Heart right ventricle (tissue), 16 donors: ENCODE data around the gene STX16. TPM values are rescaled to one million over a fixed set of nuclear protein-coding genes. Genes with fewer than 3 reads are reported as not detected.

ENCODE experiments used
- ATAC-seq, 8 donors: fragments of 200-7000 bp; cut with Tn5 transposase; one replicate each; pipeline ENCODE4 v1.9.1; 2020; ENCODE audit warnings: mild to moderate bottlenecking in 8 of 8, moderate library complexity in 8 of 8, moderate number of reproducible peaks in 1 of 8
- DNase-seq, 2 donors: peaks; one replicate each; pipeline ENCODE4 v3.0.0-alpha.2; 2020
- H3K27ac ChIP-seq, 10 donors: fragments of 200-600 bp; sonication (generic) in 2 of 10; one replicate each; pipeline versions ENCODE4 v1.5.0 to v1.8.0; 2020 to 2022; ENCODE audit warnings: mild to moderate bottlenecking in 3 of 10
- H3K27me3 ChIP-seq, 7 donors: fragments of 200-600 bp; one replicate each; pipeline ENCODE4 v1.8.0; 2021 to 2022; ENCODE audit warnings: mild to moderate bottlenecking in 2 of 7
- H3K36me3 ChIP-seq, 9 donors: fragments of 200-600 bp; sonication (generic) in 1 of 9; one replicate each; pipeline versions ENCODE4 v1.5.0 to v1.8.0; 2020 to 2022; ENCODE audit warnings: mild to moderate bottlenecking in 2 of 9
- H3K4me1 ChIP-seq, 9 donors: fragments of 200-600 bp; sonication (generic) in 1 of 9; one replicate each; pipeline versions ENCODE4 v1.5.0 to v1.8.0; 2020 to 2022; ENCODE audit warnings: mild to moderate bottlenecking in 4 of 9
- H3K4me3 ChIP-seq, 10 donors: fragments of 200-600 bp; sonication (generic) in 2 of 10; one replicate each; pipeline versions ENCODE4 v1.5.0 to v1.8.0; 2020 to 2022; ENCODE audit warnings: mild to moderate bottlenecking in 7 of 10, moderate library complexity in 2 of 10
- H3K9me3 ChIP-seq, 11 donors: fragments of 200-600 bp in 10 of 11; sonication (generic) in 2 of 11; one replicate each; pipeline versions ENCODE4 v1.5.0 to v1.8.0; 2013 to 2022; ENCODE audit warnings: mild to moderate bottlenecking in 2 of 11, control low read depth in 1 of 11, moderate library complexity in 1 of 11
- CTCF ChIP-seq, 9 donors: fragments of 200-600 bp; sonication (generic) in 2 of 9; IDR thresholded peaks; one replicate each; pipeline versions ENCODE4 v1.5.0 to v1.8.0; 2021 to 2022; ENCODE audit warnings: antibody characterized with exemption in 9 of 9, mild to moderate bottlenecking in 5 of 9, moderate library complexity in 1 of 9
- WGBS, 2 donors: extraction: QIAGEN DNeasy Blood & Tissue Kit; methylation state at CpG; one replicate each; pipeline ENCODE4 v1.1.7; 2013; ENCODE audit warnings: inconsistent platforms in 1 of 2; 5-methylcytosine and 5-hydroxymethylcytosine counted together
- intact Hi-C, 10 donors: fragments of 100-400 bp; cut with DNase I; formaldehyde crosslinking; loops; one replicate each; pipeline versions ENCODE4 v1.11.1 to v1.14.2; 2022
- polyA plus RNA-seq, 2 donors: library from polyadenylated mRNA; stranded (reverse); fragments of 200-250 nt; gene quantifications; one replicate each; pipeline ENCODE4 v1.2.3, GENCODE V29; 2013
- total RNA-seq, 10 donors: library from RNA; stranded (reverse); fragmentation: NEBNext Ultra II Directional in 3 of 10; extraction: Animal tissue kit (Norgen Biotek cat#: 25700) in 3 of 10; gene quantifications; one replicate each; pipeline versions ENCODE4 v1.2.1 to v1.2.4, GENCODE V29; 2021 to 2023
- donor health status: Arrhythmogenic right ventricular cardiomyopathy.
- donor health status: ischemic (EF 13 %, LVEDD 7.1; RV severe dilation, severe dysfunction).
- donor health status: healthy with polysubstance abuse.
- donor health status: DM: no; HTN: yes; CAD: no.
- donor health status: DM: no; HTN: no; CAD: no.
- donor health status: ischemic (EF 25% LVEDD 6.9; RV normal size, moderate dysfunction).
- donor health status: ischemic (EF 25% LVEDD 5.7; RV mildly dilated, moderate dysfunction).
- donor health status: healthy.
- donor health status: DM: yes; HTN: yes; CAD: no.
- donor health status: Ischemic cardiomyopathy.
- donor health status: ischemic (EF 35%, LVEDD 5.7; RV mildly dilated, moderate dysfunction).
- donor health status: nonischemic (EF 11% LVEDD 7.7; RV severe dilation, severe dysfunction).
- donor health status: DM: yes; HTN: yes; CAD: no.
- donor health status: PGD.
- donor health status: ischemic (EF 29% LVEDD 5.4; RV normal size, mild dysfunction).
- donor health status: nonischemic (EF 23%, LVEDD 6.1; RV moderate dilation, normal function).

The STX16 gene
- total and polyA plus RNA-seq, 12 donors, result 17.1 to 57.6 (median 27.0) TPM

- Histone ChIP-seq H3K4me1 (no peaks in the 10 kb centered on the region), H3K36me3 (peaks cover 0 to 64% (median 0%) of the 10 kb centered on the region in 9 donors), H3K27ac (no peak overlapping the region), H3K27me3 (no peaks in the 10 kb centered on the region), H3K9me3 (no peaks in the 10 kb centered on the region), H3K4me3 (no peak overlapping the region)
- ATAC-seq (no peak), DNase-seq (no peak)
- WGBS, 2 donors, result 84 to 90% methylated on average over 4 of the region's 4 CpGs
- no peak for TF ChIP-seq CTCF (IDR thresholded peaks at IDR 0.05)
- intact Hi-C loops, result no loop called here
Measured at GRCh38 chr20:58709703-58710039, 58.6 kb downstream of the STX16 start.

GRCh38 chr20:58710481-58711265, 59.6 kb downstream of the STX16 start:
- TF ChIP-seq CTCF (IDR thresholded peaks at IDR 0.05), result no peak
- Histone ChIP-seq H3K4me1 (no peaks in the 10 kb centered on the region), H3K27me3 (no peaks in the 10 kb centered on the region)

GRCh38 chr20:58711266-58712051, 60.4 kb downstream of the STX16 start:
- 92 to 94% methylated on average over 21 of the region's 21 CpGs for WGBS, 2 donors
- no peak for TF ChIP-seq CTCF (IDR thresholded peaks at IDR 0.05)
- H3K4me3 ChIP-seq, result no peak overlapping the region
- no peak for DNase-seq
- intact Hi-C loops, result no loop called here
- ATAC-seq, result no peak
- peaks cover 0 to 55% (median 0%) of the 10 kb centered on the region in 9 donors for H3K36me3 ChIP-seq
- no peaks in the 10 kb centered on the region for H3K4me1 ChIP-seq
- no peaks in the 10 kb centered on the region for H3K9me3 ChIP-seq
- H3K27ac ChIP-seq, result no peak overlapping the region
- H3K27me3 ChIP-seq, result no peaks in the 10 kb centered on the region

More at GRCh38 chr20:58710481-58711265, 59.6 kb downstream of the STX16 start:
- intact Hi-C loops, result no loop called here
- DNase-seq (no peak), ATAC-seq (no peak)
- H3K4me3 ChIP-seq, result no peak overlapping the region
- no peaks in the 10 kb centered on the region for H3K9me3 ChIP-seq
- H3K36me3 ChIP-seq, result peaks cover 0 to 63% (median 0%) of the 10 kb centered on the region in 9 donors
- WGBS, 2 donors, result 86 to 90% methylated on average over 15 to 16 of the region's 17 CpGs
- no peak overlapping the region for H3K27ac ChIP-seq

- WGBS, 2 donors, result 75 to 82% methylated on average over 19 of the region's 19 CpGs
- H3K27ac ChIP-seq, result no peak overlapping the region
- H3K9me3 ChIP-seq, result no peaks in the 10 kb centered on the region
- no peak overlapping the region for H3K4me3 ChIP-seq
- intact Hi-C loops, result no loop called here
- no peak for TF ChIP-seq CTCF (IDR thresholded peaks at IDR 0.05)
- H3K4me1 ChIP-seq, result no peaks in the 10 kb centered on the region
- H3K27me3 ChIP-seq, result no peaks in the 10 kb centered on the region
- ATAC-seq, result no peak
- no peak for DNase-seq
- H3K36me3 ChIP-seq, result peaks cover 0 to 47% (median 0%) of the 10 kb centered on the region in 9 donors
Measured at GRCh38 chr20:58712151-58712791, 61.2 kb downstream of the STX16 start.
